ENCODE results near the gene ZMYND19. TPM values are rescaled to one million over a fixed set of nuclear protein-coding genes. Genes with fewer than 3 reads are reported as not detected.
A peak's percentile ranks its signal among the peaks of the same experiment; 100 is the strongest.

Gene ZMYND19
- total RNA-seq, 2 donors from 2014 or later, result 6.6 to 8.8 TPM

DNA sequence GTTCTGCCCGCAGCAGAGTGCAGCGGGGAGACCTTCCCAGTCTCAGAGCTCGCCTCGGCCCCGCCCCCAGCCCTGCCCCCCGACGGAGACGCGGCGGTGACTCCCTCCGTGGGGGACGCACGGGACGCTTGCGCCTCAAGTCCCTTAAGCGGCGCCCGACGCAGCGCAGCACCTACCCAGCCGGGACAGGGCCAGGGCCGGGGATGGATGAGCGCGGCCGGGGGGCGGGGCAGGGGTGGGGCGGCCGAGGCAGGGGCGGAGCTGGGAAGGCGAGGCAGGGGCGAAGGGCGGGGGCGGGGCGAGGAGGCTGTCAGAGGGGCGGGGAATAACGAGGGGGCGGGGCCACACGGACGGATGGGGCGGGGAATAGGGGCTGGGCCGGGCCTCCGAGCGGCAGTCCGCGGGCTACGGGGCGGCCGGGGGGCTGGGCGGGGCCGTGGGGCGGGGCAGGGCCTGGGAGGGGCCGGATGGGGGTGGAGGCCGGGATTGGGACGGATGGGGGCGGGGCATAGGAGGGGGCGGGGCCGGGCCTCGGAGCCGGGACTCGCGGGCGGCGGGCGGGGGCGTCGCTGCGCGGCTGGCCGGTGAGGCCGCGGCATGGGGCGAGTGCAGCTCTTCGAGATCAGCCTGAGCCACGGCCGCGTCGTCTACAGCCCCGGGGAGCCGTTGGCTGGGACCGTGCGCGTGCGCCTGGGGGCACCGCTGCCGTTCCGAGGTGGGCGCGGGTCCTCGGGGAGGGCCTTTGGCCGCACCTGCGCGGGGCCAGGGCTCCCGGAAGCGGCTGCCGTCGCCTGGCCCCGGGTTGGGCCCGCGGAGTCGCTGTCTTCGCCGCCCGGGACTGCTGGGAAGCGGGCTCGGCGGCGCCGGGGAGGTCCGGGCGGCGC, 15.1 kb upstream of the ZMYND19 start, which contains the start of gene ARRDC1:
TSS of gene ARRDC1 (plus strand) at position 566 of the 884 bp plus-strand sequence. CDS start at position 598, 32 bp downstream.
- intact Hi-C loops (cut with DNase I), result no loop called here
- Histone ChIP-seq H3K4me3 (peak within 1 kb of the TSS; percentile 25 to 64), H3K36me3 (replicated peaks in 1 of 2; ENCODE audit: insufficient read depth in 1 of 2, low read depth in 2 of 2) (no peaks in the 10 kb centered on the region), H3K9me3 (no peaks in the 10 kb centered on the region), H3K27ac (peak within 1 kb of the TSS; percentile 83 to 98 (median 94)), H3K27me3 (no peaks in the 10 kb centered on the region), H3K4me1 (peaks cover 30% of the 10 kb centered on the region)
- ATAC-seq, result peak; percentile 85
- peak; percentile 72 to 88 (median 82) for TF ChIP-seq POLR2A (IDR thresholded peaks at IDR 0.05)
- TF ChIP-seq, protein P1, sequence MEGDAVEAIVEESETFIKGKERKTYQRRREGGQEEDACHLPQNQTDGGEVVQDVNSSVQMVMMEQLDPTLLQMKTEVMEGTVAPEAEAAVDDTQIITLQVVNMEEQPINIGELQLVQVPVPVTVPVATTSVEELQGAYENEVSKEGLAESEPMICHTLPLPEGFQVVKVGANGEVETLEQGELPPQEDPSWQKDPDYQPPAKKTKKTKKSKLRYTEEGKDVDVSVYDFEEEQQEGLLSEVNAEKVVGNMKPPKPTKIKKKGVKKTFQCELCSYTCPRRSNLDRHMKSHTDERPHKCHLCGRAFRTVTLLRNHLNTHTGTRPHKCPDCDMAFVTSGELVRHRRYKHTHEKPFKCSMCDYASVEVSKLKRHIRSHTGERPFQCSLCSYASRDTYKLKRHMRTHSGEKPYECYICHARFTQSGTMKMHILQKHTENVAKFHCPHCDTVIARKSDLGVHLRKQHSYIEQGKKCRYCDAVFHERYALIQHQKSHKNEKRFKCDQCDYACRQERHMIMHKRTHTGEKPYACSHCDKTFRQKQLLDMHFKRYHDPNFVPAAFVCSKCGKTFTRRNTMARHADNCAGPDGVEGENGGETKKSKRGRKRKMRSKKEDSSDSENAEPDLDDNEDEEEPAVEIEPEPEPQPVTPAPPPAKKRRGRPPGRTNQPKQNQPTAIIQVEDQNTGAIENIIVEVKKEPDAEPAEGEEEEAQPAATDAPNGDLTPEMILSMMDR (IDR thresholded peaks at IDR 0.05), result no peak
- DNase-seq, result peak; percentile 93 to 97 (median 94)
- WGBS, 2 donors, result 0% methylated on average over 26 of the region's 111 CpGs; no CpG with 5 or more reads in 1 of the 2 donors

DNA sequence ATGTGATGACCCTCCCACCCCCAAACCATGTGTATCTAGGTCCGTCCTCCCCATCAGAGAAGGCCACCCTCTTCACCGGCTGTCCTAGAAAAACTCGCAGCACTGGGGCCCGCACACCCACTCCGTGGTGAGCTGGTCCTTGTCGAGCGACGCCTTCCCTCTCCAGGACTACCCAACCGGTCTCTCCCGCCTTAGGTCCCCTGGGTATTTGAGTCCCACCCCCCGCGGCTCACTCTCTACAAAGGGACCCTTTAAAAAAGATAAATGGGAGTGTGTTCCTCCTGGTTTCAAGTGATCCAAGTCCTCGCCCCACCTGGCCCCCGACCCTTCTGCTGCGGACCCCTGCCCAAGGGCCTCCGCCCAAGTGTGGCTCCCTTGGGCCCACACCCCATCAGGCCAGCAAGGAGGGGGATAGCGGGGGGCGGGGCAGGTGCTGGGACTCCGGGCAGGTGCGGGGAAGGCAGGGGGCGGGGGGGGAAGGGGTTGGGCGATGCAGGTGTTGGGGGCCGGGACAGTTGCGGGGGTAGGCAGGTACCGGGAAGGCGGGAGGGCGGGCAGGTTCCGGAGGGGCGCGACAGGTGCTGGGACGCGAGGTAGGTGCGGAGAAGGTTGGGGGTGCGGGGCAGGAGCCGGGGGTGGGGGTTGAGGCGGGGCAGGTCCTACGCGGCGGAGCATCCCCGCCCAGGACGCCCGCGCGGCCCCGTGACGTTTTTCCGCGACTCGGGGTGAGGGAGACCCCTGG, 14.2 kb upstream of the ZMYND19 start:
- intact Hi-C loops (cut with DNase I), result no loop called here
- TF ChIP-seq, protein P1 (IDR thresholded peaks at IDR 0.05), result no peak
- no peak for TF ChIP-seq POLR2A (IDR thresholded peaks at IDR 0.05)
- H3K27ac ChIP-seq, result peak overlapping the region in 3 of 4 donors; percentile 51 to 76 (median 72)

DNA sequence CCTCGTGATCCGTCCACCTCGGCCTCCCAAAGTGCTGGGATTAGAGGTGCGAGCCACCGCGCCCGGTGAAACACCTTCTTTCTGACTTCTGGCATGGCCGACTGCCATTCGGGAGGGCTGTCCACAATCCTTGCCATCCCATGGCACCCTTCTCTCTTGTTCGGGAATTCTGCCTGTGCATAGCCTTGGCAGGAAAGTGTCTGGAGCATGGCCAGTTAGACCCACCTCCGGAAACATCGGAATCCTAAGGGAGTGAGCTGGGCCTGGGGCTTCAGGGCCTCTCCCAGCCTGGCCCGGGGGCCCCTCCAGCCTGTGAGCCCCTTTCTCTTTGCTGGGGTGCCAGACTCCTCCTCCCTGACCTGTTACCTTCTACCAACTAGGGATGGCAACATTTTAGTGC, 13.6 kb upstream of the ZMYND19 start:
- Histone ChIP-seq H3K9me3 (no peaks in the 10 kb centered on the region), H3K4me1 (peaks cover 28% of the 10 kb centered on the region), H3K36me3 (replicated peaks in 1 of 2; ENCODE audit: insufficient read depth in 1 of 2, low read depth in 2 of 2) (no peaks in the 10 kb centered on the region), H3K27me3 (no peaks in the 10 kb centered on the region), H3K27ac (no peak overlapping the region), H3K4me3 (no peak overlapping the region)
- intact Hi-C loops (cut with DNase I), result no loop called here
- TF ChIP-seq POLR2A (IDR thresholded peaks at IDR 0.05), result no peak
- TF ChIP-seq, protein P1 (IDR thresholded peaks at IDR 0.05), result no peak
- DNase-seq, result no peak
- WGBS, 2 donors, result 86 to 90% methylated on average over 9 to 13 of the region's 13 CpGs
- ATAC-seq, result no peak

More for the DNA sequence above, 14.2 kb upstream of the ZMYND19 start:
- 25 to 28% methylated on average over 19 to 24 of the region's 49 CpGs for WGBS, 2 donors
- ATAC-seq, result no peak
- peak overlapping the region; percentile 12 to 25 for H3K4me3 ChIP-seq
- H3K36me3 ChIP-seq (replicated peaks in 1 of 2; ENCODE audit: insufficient read depth in 1 of 2, low read depth in 2 of 2), result no peaks in the 10 kb centered on the region
- no peaks in the 10 kb centered on the region for H3K27me3 ChIP-seq
- peaks cover 28% of the 10 kb centered on the region for H3K4me1 ChIP-seq
- H3K9me3 ChIP-seq, result no peaks in the 10 kb centered on the region
- peak in 2 of 4 donors; percentile 21 to 31 for DNase-seq

DNA sequence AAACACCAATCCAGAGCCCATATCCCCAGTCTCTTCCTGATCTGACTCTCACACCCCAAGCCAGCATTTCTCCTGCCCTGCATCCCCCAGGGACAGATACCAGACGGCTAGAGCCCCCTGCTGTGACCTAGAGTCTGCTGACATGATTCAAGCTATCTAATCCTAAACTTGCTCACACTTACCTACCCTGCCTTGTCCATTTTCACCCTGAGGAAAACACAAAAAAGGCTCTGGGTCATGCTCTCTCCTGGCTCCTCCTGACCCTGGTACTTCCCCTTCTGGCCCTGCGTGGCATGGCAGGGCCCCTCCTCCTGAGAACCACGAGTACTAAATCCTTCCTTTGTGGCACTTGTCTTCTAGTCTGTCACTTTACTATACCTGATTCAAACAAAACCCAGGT, 12.3 kb upstream of the ZMYND19 start:
- no peak overlapping the region for H3K4me3 ChIP-seq
- no peaks in the 10 kb centered on the region for H3K36me3 ChIP-seq (replicated peaks in 1 of 2; ENCODE audit: insufficient read depth in 1 of 2, low read depth in 2 of 2)
- H3K27me3 ChIP-seq, result no peaks in the 10 kb centered on the region
- 12 to 16% methylated on average over 3 of the region's 3 CpGs for WGBS, 2 donors
- ATAC-seq (no peak), DNase-seq (no peak)
- TF ChIP-seq, protein P1 (IDR thresholded peaks at IDR 0.05), result no peak
- TF ChIP-seq POLR2A (IDR thresholded peaks at IDR 0.05), result no peak
- intact Hi-C loops (cut with DNase I), result no loop called here
- no peaks in the 10 kb centered on the region for H3K9me3 ChIP-seq
- peaks cover 16% of the 10 kb centered on the region for H3K4me1 ChIP-seq
- H3K27ac ChIP-seq, result no peak overlapping the region
